H1 (cell line): ENCODE data around the gene SH3PXD2B. TPM values are rescaled to one million over a fixed set of nuclear protein-coding genes. Genes with fewer than 3 reads are reported as not detected.

ENCODE experiments used
- BRCA1 ChIP-seq: IDR thresholded peaks from 2 replicates; pipeline ENCODE4 v1.6.1; 2012; ENCODE audit warnings: low read depth, low read length, improper control_type of control experiment
- KDM4A ChIP-seq: IDR thresholded peaks from one replicate; pipeline ENCODE4 v1.7.1; 2012; ENCODE audit warnings: low read depth, mild to moderate bottlenecking, moderate library complexity, low read length, inconsistent platforms; ENCODE audit not compliant: severe bottlenecking
- YY1 ChIP-seq: IDR thresholded peaks from 2 replicates; pipeline ENCODE4 v1.6.1; 2011; ENCODE audit warnings: low read depth, mild to moderate bottlenecking, low read length
- polyA plus RNA-seq, 7 experiments: library from polyadenylated mRNA; depleted of rRNA in 3 of 7; stranded (reverse) in 5 of 7; unstranded in 2 of 7; fragments of >200 nt in 5 of 7; fragments of 200-250 nt in 2 of 7; gene quantifications; 1 replicate in 5 of 7; 2 replicates in 1 of 7; 4 replicates in 1 of 7; pipeline versions ENCODE4 v1.2.1 to v1.2.3, GENCODE V29; 2011 to 2013; ENCODE audit warnings: missing spikeins in 2 of 7, mixed read lengths in 2 of 7
- total RNA-seq: library from RNA; stranded (reverse); fragmentation: NEBNext Ultra II Directional; extraction: Animal tissue kit (Norgen Biotek cat#: 25700); gene quantifications from 2 replicates; pipeline ENCODE4 v1.2.1, GENCODE V29; 2021

Gene SH3PXD2B
- total and polyA plus RNA-seq, 2 of the 8 experiments (the other 6 are each of a cell fraction or from before 2014, with no cell fraction given): 32.9 to 72.9 TPM

DNA sequence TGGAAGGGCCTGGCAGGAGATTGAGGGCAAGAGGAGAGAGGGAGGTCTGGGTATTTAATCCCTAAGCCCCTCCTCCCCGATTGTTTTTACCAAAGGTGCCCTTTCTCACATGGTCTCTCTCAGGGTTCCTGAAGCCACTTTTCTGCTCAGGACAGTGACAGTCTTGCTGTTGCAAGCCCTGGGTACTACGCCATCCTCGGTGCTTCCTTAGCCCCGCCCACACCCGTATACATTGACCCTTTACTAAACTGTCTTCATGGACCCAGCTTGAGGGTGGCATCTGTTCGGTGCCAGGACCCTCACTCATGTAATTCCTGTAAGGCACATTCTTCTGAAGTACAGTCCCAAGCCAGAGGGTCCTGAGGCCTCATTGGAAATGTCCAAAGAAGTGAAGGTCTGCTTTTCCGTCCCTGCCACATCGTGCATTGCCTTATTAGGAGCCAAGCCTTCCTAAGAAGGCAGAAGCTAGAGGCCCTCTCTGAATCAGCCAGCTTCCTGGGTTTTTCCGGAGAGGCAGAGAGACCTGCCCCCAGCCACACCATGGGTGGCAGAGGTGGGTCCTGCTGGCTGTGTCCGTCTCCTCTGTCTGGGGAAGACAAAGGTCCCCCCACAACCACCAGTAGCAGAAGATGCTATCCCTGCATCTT, 1.9 kb upstream of the SH3PXD2B start (continued):
- TF ChIP-seq BRCA1 (no peak), YY1 (no peak), KDM4A (no peak)
